HG02885 (cell line): ENCODE data around the gene FAHD2A.
"Not testable (repeated sequence)": the region's sequence is repeated elsewhere in the genome, so short reads cannot be mapped to it uniquely, and the experiment has no call there.

ENCODE experiments used
- ATAC-seq: cut with Tn5 transposase; IDR thresholded peaks from one replicate; pipeline ENCODE4 v1.9.1; 2021; ENCODE audit warnings: mild to moderate bottlenecking; ENCODE audit not compliant: unreplicated experiment, poor library complexity

The FAHD2A gene

GRCh38 chr2:95375532-95376150 lies 26.9 kb upstream of the FAHD2A start:
- ATAC-seq = no peak

- ATAC-seq = no peak
These were observed 25.9 kb upstream of the FAHD2A start for GRCh38 chr2:95376311-95377215.

- ATAC-seq = no peak
These were observed 25.0 kb upstream of the FAHD2A start for GRCh38 chr2:95377216-95378123.

GRCh38 chr2:95378281-95378680 lies 24.2 kb upstream of the FAHD2A start:
- ATAC-seq = not testable (repeated sequence)

- ATAC-seq = no peak
These were observed 23.1 kb upstream of the FAHD2A start for GRCh38 chr2:95379371-95379831.

GRCh38 chr2:95380280-95380679 lies 22.2 kb upstream of the FAHD2A start:
- ATAC-seq = no peak

GRCh38 chr2:95380731-95381130 lies 21.8 kb upstream of the FAHD2A start:
- ATAC-seq = no peak

- ATAC-seq = no peak
These were observed 21.0 kb upstream of the FAHD2A start for GRCh38 chr2:95381212-95382191.

GRCh38 chr2:95382192-95382591 lies 20.3 kb upstream of the FAHD2A start:
- ATAC-seq = no peak

- no peak for ATAC-seq
These were observed 19.5 kb upstream of the FAHD2A start for GRCh38 chr2:95382686-95383634.

GRCh38 chr2:95383635-95384027 lies 18.9 kb upstream of the FAHD2A start:
- ATAC-seq = no peak

GRCh38 chr2:95384854-95385569 lies 17.5 kb upstream of the FAHD2A start:
- ATAC-seq = no peak

- ATAC-seq = no peak
These were observed 16.9 kb upstream of the FAHD2A start for GRCh38 chr2:95385570-95385984.

- no peak for ATAC-seq
These were observed 16.5 kb upstream of the FAHD2A start for GRCh38 chr2:95386031-95386430.

- ATAC-seq = no peak
These were observed 15.2 kb upstream of the FAHD2A start for GRCh38 chr2:95387358-95387757.

GRCh38 chr2:95388091-95388692 lies 14.3 kb upstream of the FAHD2A start:
- no peak for ATAC-seq

- peak; percentile 13 for ATAC-seq
These were observed 13.7 kb upstream of the FAHD2A start for GRCh38 chr2:95388856-95389244.
